H9 (cell line): ENCODE measurements around the gene MBOAT2. TPM values are rescaled to one million over a fixed set of nuclear protein-coding genes. Genes with fewer than 3 reads are reported as not detected.

Experiments
- DNase-seq: peaks from one replicate; pipeline ENCODE4 v3.0.0-alpha.2; 2017
- H2AFZ ChIP-seq: one replicate; pipeline ENCODE4 v1.6.1; 2013; ENCODE audit warnings: mild to moderate bottlenecking, low read length, control low read depth, moderate library complexity
- H2AK5ac ChIP-seq: 2 replicates; pipeline ENCODE4 v1.6.1; 2013; ENCODE audit warnings: low read length, control low read depth, mixed read lengths; ENCODE audit not compliant: insufficient read length
- H2BK120ac ChIP-seq: one replicate; pipeline ENCODE4 v1.6.1; 2013; ENCODE audit warnings: low read depth, mild to moderate bottlenecking, low read length, control low read depth, inconsistent platforms; ENCODE audit not compliant: poor library complexity, severe bottlenecking
- H2BK12ac ChIP-seq: 2 replicates; pipeline ENCODE4 v1.6.1; 2013; ENCODE audit warnings: low read length, control low read depth, mixed read lengths, low read depth; ENCODE audit not compliant: insufficient read length
- H2BK15ac ChIP-seq: 2 replicates; pipeline ENCODE4 v1.6.1; 2013; ENCODE audit warnings: low read depth, low read length, control low read depth
- H2BK20ac ChIP-seq: one replicate; pipeline ENCODE4 v1.6.1; 2013; ENCODE audit warnings: low read depth, mild to moderate bottlenecking, low read length, control low read depth, inconsistent platforms; ENCODE audit not compliant: poor library complexity, severe bottlenecking
- H2BK5ac ChIP-seq: 2 replicates; pipeline ENCODE4 v1.6.1; 2013; ENCODE audit warnings: low read length, control low read depth, mixed read lengths; ENCODE audit not compliant: insufficient read length
- H3K14ac ChIP-seq: 2 replicates; pipeline ENCODE4 v1.6.1; 2013; ENCODE audit warnings: low read length, control low read depth; ENCODE audit not compliant: insufficient read depth
- H3K18ac ChIP-seq: 2 replicates; pipeline ENCODE4 v1.6.1; 2013; ENCODE audit warnings: low read depth, mild to moderate bottlenecking, mixed read lengths, low read length, control low read depth; ENCODE audit not compliant: insufficient read length
- H3K23ac ChIP-seq: 2 replicates; pipeline ENCODE4 v1.6.1; 2013; ENCODE audit warnings: low read length, control low read depth, mixed read lengths, low read depth; ENCODE audit not compliant: insufficient read length
- H3K23me2 ChIP-seq: 2 replicates; pipeline ENCODE4 v1.6.1; 2013; ENCODE audit warnings: low read depth, mild to moderate bottlenecking, mixed read lengths, low read length, control low read depth; ENCODE audit not compliant: insufficient read length, poor library complexity, severe bottlenecking
- H3K27ac ChIP-seq: 2 replicates; pipeline ENCODE4 v1.5.1; 2013; ENCODE audit warnings: low read length, control low read depth, mixed read lengths, low read depth; ENCODE audit not compliant: insufficient read length
- H3K27me3 ChIP-seq: 2 replicates; pipeline ENCODE4 v1.6.1; 2013; ENCODE audit warnings: low read length, control low read depth, inconsistent platforms; ENCODE audit not compliant: insufficient read depth
- H3K4ac ChIP-seq: 2 replicates; pipeline ENCODE4 v1.6.1; 2013; ENCODE audit warnings: low read depth, mild to moderate bottlenecking, control low read depth, inconsistent platforms, low read length, moderate library complexity
- H3K4me1 ChIP-seq: 2 replicates; pipeline ENCODE4 v1.6.1; 2013; ENCODE audit warnings: low read length, control low read depth, inconsistent platforms; ENCODE audit not compliant: insufficient read depth
- H3K4me2 ChIP-seq: 2 replicates; pipeline ENCODE4 v1.6.1; 2013; ENCODE audit warnings: low read length, control low read depth, mixed read lengths; ENCODE audit not compliant: insufficient read length, insufficient read depth
- H3K56ac ChIP-seq: 2 replicates; pipeline ENCODE4 v1.6.1; 2013; ENCODE audit warnings: low read depth, mild to moderate bottlenecking, mixed read lengths, low read length, control low read depth; ENCODE audit not compliant: insufficient read length
- H3K79me1 ChIP-seq: 2 replicates; pipeline ENCODE4 v1.6.1; 2013; ENCODE audit warnings: low read depth, mild to moderate bottlenecking, moderate library complexity, low read length, control low read depth, inconsistent platforms; ENCODE audit not compliant: insufficient read depth, poor library complexity, severe bottlenecking
- H3K79me2 ChIP-seq: 2 replicates; pipeline ENCODE4 v1.6.1; 2013; ENCODE audit warnings: low read length, control low read depth, inconsistent platforms; ENCODE audit not compliant: insufficient read depth
- H3K9ac ChIP-seq: 2 replicates; pipeline ENCODE4 v1.6.1; 2013; ENCODE audit warnings: low read length, control low read depth, mixed read lengths; ENCODE audit not compliant: insufficient read length; ENCODE audit errors: extremely low read depth
- H3K9me3 ChIP-seq: one replicate; pipeline ENCODE4 v1.6.1; 2013; ENCODE audit warnings: low read depth, low read length, inconsistent platforms; ENCODE audit not compliant: control insufficient read depth
- H3T11ph ChIP-seq: one replicate; pipeline ENCODE4 v1.6.1; 2013; ENCODE audit warnings: mild to moderate bottlenecking, low read length, control low read depth, inconsistent platforms
- H4K20me1 ChIP-seq: one replicate; pipeline ENCODE4 v1.6.1; 2013; ENCODE audit not compliant: control insufficient read depth, insufficient read length, insufficient read depth
- H4K5ac ChIP-seq: 2 replicates; pipeline ENCODE4 v1.6.1; 2013; ENCODE audit warnings: low read depth, mild to moderate bottlenecking, mixed read lengths, low read length, control low read depth; ENCODE audit not compliant: insufficient read length
- H4K8ac ChIP-seq: replicated peaks from 2 replicates; pipeline ENCODE4 v1.6.1; 2013; ENCODE audit warnings: low read length, control low read depth, mixed read lengths, low read depth; ENCODE audit not compliant: insufficient read length
- H4K91ac ChIP-seq: 2 replicates; pipeline ENCODE4 v1.6.1; 2013; ENCODE audit warnings: low read depth, mild to moderate bottlenecking, moderate library complexity, mixed read lengths, low read length, control low read depth; ENCODE audit not compliant: insufficient read length
- H3K27ac Mint-ChIP-seq, 3 experiments: 2 replicates in 2 of 3; 3 replicates in 1 of 3; pipeline ENCODE4 v1.8.0; 2020 to 2021; ENCODE audit warnings: mixed read lengths in 3 of 3, mild to moderate bottlenecking in 1 of 3, moderate library complexity in 1 of 3
- H3K27me3 Mint-ChIP-seq: 2 replicates; pipeline ENCODE4 v1.8.0; 2021; ENCODE audit warnings: low read depth, mild to moderate bottlenecking, moderate library complexity, mixed read lengths
- H3K36me3 Mint-ChIP-seq, 3 experiments: 2 replicates in 2 of 3; 3 replicates in 1 of 3; pipeline ENCODE4 v1.8.0; 2020 to 2021; ENCODE audit warnings: low read depth in 3 of 3, mixed read lengths in 3 of 3; ENCODE audit not compliant: insufficient read depth in 1 of 3
- H3K4me1 Mint-ChIP-seq, 2 experiments: 2 replicates each; pipeline ENCODE4 v1.8.0; 2020; ENCODE audit warnings: mixed read lengths in 2 of 2
- H3K4me3 Mint-ChIP-seq, 2 experiments: 2 replicates in 1 of 2; 3 replicates in 1 of 2; pipeline ENCODE4 v1.8.0; 2020 to 2021; ENCODE audit warnings: mild to moderate bottlenecking in 2 of 2, mixed read lengths in 2 of 2, moderate library complexity in 1 of 2
- H3K9me3 Mint-ChIP-seq, 2 experiments: 2 replicates in 1 of 2; 3 replicates in 1 of 2; pipeline ENCODE4 v1.8.0; 2020; ENCODE audit warnings: mild to moderate bottlenecking in 2 of 2, mixed read lengths in 2 of 2, moderate library complexity in 1 of 2
- CTCF ChIP-seq: fragments of 200-600 bp; sonication (generic); conservative IDR thresholded peaks from 3 replicates; pipeline ENCODE4 v1.8.0; 2021; ENCODE audit warnings: antibody characterized with exemption, mild to moderate bottlenecking
- WGBS: extraction: QIAGEN DNeasy Blood & Tissue Kit; methylation state at CpG from one replicate; pipeline ENCODE4 v1.1.7; 2013; ENCODE audit warnings: missing lambda C conversion rate, low lambda C conversion rate, mixed read lengths; ENCODE audit not compliant: insufficient read length; ENCODE audit errors: extremely low coverage; 5-methylcytosine and 5-hydroxymethylcytosine counted together
- total RNA-seq: library from RNA; stranded (reverse); gene quantifications from 2 replicates; pipeline ENCODE4 v1.2.1, GENCODE V29; 2021

Gene MBOAT2
- total RNA-seq, 1 experiment from 2014 or later = 20.2 TPM

GRCh38 chr2:8805278-8806210 is 197.9 kb downstream of the MBOAT2 start:
- Mint-ChIP-seq H3K9me3 (no peaks in the 10 kb centered on the region), H3K36me3 (peaks cover 4 to 32% (median 19%) of the 10 kb centered on the region in 3 experiments; a peak in 5 of 7 replicates), H3K27me3 (no peaks in the 10 kb centered on the region), H3K4me3 (no peak overlapping the region), H3K4me1 (no peaks in the 10 kb centered on the region), H3K27ac (no peak overlapping the region; a peak in 1 of 7 replicates)
- Histone ChIP-seq H3K9ac (no peak overlapping the region), H2BK15ac (no peak overlapping the region), H3K23ac (no peak overlapping the region), H2BK120ac (no peak overlapping the region), H4K91ac (no peak overlapping the region), H2AFZ (no peak overlapping the region), H3K27ac (no peak overlapping the region), H3K9me3 (no peaks in the 10 kb centered on the region), H2BK12ac (no peak overlapping the region), H3K27me3 (no peaks in the 10 kb centered on the region), H3K4me1 (no peaks in the 10 kb centered on the region), H4K8ac (no peak overlapping the region), H3T11ph (no peak overlapping the region), H3K23me2 (no peaks in the 10 kb centered on the region), H2AK5ac (no peak overlapping the region), H3K4ac (no peak overlapping the region), H2BK5ac (no peak overlapping the region), H3K79me2 (no peaks in the 10 kb centered on the region), H3K18ac (no peak overlapping the region), H3K56ac (no peak overlapping the region), H4K20me1 (no peaks in the 10 kb centered on the region), H3K79me1 (no peaks in the 10 kb centered on the region), H3K14ac (no peak overlapping the region), H3K4me2 (no peak overlapping the region), H4K5ac (no peak overlapping the region), H2BK20ac (no peak overlapping the region)
- no CpG with 5 or more reads among the region's 6 CpGs for WGBS
- no peak for DNase-seq
- no peak for TF ChIP-seq CTCF
